Anterior cingulate cortex (tissue), 58 donors: ENCODE measurements around the gene AMDHD1.

Source experiments
- DNase-seq, 58 donors: peaks; one replicate each; lab custom pipeline; 2025; lab: John Stamatoyannopoulos, UW

AMDHD1 gene

GRCh38 chr12:95993907-95994306 is 50.8 kb downstream of the AMDHD1 start:
- no peak for DNase-seq

GRCh38 chr12:95994476-95994875 is 51.3 kb downstream of the AMDHD1 start:
- DNase-seq = no peak

DNA sequence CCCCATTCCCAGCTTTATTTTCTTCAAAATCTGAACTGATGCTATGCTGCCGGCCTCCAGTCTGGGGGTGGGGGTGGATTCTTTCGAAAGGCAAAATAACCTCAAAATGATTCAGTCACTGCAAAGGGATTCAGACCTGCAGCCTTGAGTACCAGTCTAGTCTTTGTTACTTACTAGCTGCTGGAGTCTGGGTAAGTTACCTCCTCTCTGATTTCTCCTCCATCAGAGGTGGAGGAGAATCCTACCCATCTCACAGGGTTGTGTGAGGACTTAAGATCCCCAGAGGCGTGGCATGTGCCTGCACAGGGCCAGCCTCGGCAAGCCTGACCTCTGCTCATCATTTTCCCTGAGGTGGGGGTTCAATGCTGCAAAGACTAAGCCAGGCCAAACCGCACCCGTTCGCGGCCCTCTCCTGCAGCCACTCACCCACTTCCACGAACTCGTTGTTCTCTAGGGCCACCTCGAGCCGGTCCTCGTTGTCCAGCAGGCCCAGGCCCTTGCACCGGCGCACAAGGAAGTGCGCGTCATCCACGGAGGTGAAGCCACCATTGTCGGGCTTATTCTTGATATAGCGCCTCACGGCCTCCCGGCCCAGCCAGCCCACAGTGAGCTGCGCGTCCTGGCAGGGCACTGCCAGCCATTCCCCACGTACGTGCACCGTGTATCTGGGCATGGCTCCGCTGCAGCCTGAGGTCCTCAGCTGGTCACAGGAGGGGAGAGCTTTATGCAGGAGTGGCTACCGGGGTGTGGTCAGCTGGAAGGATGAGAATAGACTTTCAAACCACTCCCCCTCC is 52.3 kb downstream of the AMDHD1 start:
- no peak for DNase-seq

GRCh38 chr12:95996034-95996658 is 53.0 kb downstream of the AMDHD1 start, which contains the start of gene HAL:
TSS of gene HAL (minus strand) at chr12:95996344. CDS start at chr12:95995910, 434 bp downstream.
- no peak for DNase-seq

- no peak for DNase-seq
These were observed 54.1 kb downstream of the AMDHD1 start for GRCh38 chr12:95997276-95997675.

DNA sequence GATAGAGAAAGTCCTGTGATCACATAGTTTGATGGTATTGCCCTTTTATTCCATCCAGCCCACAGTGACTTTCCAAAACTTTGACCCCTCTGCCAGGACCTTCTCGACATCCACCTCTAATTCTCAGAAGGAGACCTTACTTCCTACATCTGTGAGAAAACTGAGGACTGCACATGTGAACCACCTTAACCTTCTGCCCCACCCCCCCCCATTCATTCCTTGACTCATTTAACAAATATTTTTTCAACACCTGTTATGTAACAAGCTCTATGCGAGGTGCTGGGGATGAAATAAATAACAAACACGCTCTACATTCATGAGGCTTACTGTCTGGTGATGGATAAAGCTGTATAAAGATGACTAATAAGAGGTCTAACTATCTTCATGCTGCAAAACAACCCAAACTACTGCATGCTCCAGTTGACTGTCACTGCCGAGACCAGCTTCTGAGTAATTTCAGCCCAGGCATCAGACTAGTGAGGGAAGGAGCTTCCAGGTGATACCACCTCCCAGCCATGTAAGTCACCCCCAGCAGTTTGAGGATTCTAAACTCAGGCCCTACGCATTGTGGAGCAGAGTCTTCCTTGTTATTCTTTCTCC is 54.9 kb downstream of the AMDHD1 start:
- no peak for DNase-seq

DNA sequence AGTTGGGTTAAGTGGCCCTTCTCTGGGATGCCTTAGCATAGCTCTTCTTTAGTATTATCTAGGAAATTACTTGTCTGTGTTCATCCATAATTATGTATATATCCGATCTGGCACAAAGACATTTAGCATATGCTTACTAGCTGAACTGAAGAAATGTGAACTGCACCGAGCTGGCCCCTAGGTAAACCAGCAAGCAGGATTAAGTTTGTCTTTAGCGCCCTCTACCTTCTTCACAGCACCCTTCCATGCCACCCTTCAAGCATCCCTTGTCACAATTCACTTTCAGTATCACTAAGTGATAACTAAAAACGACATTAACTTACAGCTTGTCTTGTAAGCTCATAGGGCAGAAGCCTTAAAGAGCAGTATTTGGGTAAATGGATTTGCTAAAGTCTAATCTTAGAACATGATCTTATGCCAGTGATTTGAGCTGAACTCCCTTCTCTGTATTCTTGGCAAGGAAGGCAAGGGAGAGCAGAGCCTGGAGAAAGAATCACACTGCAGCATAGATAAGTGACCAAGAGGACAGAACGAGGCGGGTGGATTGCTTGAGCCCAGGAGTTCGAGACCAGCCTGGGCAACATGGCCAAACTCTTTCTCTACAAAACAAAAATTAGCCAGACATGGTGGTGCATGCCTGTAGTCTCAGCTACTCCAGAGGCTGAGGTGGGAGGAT is 55.6 kb downstream of the AMDHD1 start:
- DNase-seq = peak in 32 of 58 donors; percentile 1 to 57 (median 17)

DNA sequence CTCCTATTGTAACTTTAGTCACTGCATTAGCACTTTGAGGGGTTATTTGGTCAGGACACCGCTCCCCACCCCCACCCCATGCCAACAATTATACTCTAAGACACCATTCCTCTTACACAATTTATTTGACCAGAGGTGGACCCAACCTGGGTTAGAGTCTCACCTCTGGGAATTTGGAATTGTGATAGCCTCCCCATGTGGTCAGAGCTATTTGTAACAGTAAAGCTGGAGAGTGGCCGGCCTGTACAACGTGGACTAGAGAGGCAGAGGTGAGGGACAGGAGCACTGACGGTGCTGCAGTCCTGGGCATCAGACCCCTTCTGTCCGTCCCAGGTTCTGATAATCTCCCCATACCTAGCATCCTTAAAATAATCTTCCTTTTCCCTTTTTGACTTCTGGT is 56.4 kb downstream of the AMDHD1 start:
- no peak for DNase-seq

GRCh38 chr12:96000858-96001257 is 57.7 kb downstream of the AMDHD1 start:
- DNase-seq = no peak

GRCh38 chr12:96006727-96007126 is 63.6 kb downstream of the AMDHD1 start:
- DNase-seq = no peak

DNA sequence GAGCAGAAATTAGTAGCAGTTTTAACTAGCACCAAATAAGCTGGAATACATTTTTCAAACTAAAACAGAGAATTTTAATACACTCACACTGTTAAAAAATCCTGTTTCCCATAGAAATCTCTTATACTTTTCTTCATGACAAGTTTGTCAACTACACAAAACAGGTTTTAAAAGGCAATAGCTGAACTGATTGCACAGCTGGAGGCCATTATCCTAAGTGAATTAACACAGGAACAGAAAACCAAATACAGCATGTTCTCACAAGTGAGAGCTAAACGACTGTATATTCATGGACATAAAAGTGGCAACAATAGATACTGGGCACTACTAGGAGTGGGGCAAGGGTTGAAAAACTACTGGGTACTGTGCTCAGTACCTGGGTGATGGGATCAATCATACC is 64.6 kb downstream of the AMDHD1 start:
- no peak for DNase-seq

GRCh38 chr12:96014943-96015599 is 71.9 kb downstream of the AMDHD1 start:
- no peak for DNase-seq

DNA sequence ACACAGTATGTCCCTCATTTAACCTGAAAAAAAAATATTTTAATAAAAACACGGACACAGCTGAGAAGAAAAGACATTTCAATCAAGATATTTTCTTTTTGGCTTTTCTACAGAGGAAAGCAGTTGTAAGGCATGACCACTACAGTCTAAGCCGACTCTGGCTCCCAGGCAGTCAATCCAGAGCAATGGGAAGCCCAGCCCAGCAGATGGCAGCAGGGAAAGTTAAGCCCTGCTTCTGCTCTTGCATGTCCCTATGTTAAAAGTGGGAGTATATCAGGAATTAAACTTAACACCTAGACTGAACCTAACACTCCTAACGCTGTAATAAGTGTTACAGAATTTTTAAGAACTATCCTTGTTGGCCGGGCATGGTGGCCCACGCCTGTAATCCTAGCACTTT is 72.5 kb downstream of the AMDHD1 start:
- peak in 2 of 58 donors; percentile 1 to 4 for DNase-seq
